Epidermal melanocyte (primary cell): ENCODE measurements around the gene MARCO.
"Not testable (repeated sequence)": the region's sequence is repeated elsewhere in the genome, so short reads cannot be mapped to it uniquely, and the experiment has no call there.

Source experiments
- DNase-seq: peaks from one replicate; pipeline ENCODE4 v3.0.0; 2011; ENCODE audit warnings: low spot score; ENCODE audit not compliant: insufficient read length

Gene MARCO

GRCh38 chr2:118929059-118929458 is 12.9 kb upstream of the MARCO start:
- no peak for DNase-seq

DNA sequence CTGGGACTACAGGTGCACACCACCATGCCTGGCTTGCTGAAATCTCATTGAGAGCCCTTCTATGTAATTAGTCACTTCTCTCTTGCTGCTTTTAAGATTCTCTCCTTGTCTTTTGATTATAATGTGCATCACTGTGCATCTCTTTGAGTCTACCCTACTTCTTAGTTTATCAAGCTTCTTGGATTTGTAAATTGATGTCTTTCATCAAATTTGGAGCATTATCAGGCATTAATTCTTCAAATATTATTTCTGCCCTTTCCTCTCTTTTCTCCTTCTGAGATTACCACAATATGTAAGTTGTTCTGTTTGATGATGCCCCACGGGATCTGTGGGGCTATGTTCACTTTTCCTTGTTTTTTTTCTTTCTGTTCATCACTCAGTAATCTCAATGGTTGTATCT is 9.0 kb upstream of the MARCO start:
- DNase-seq = no peak

GRCh38 chr2:118936306-118936705 is 5.7 kb upstream of the MARCO start:
- DNase-seq = no peak

- no peak for DNase-seq
These were observed 5.1 kb upstream of the MARCO start for GRCh38 chr2:118936936-118937335.

- no peak for DNase-seq
These were observed 4.2 kb upstream of the MARCO start for GRCh38 chr2:118937817-118938216.

- no peak for DNase-seq
These were observed 2.0 kb upstream of the MARCO start for GRCh38 chr2:118939994-118940393.

GRCh38 chr2:118940486-118941120 is 1.4 kb upstream of the MARCO start:
- no peak for DNase-seq

GRCh38 chr2:118943286-118943685 is 1.3 kb downstream of the MARCO start:
- DNase-seq = no peak

- no peak for DNase-seq
These were observed 3.9 kb downstream of the MARCO start for GRCh38 chr2:118945881-118946280.

DNA sequence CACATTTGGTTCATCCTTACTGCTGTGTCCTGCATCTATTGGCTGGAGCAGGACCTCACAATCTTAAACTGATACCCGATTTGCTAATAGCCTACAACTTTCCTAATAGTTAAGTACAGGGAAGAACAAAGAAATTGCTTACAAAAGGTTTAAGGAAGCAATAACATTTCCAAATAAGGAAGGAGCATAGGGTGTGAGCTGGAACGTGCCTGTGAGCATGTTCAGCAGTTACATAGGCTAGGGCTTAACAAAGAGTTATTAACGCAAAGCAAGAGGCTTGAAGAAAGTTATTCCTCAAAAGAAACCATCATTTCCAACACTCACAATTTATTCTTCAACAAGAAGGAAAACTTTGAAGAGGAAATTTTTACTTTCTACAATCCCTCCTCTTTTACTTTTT is 6.3 kb downstream of the MARCO start:
- DNase-seq = not testable (repeated sequence)

- DNase-seq = no peak
These were observed 12.5 kb downstream of the MARCO start for GRCh38 chr2:118954297-118955060.

DNA sequence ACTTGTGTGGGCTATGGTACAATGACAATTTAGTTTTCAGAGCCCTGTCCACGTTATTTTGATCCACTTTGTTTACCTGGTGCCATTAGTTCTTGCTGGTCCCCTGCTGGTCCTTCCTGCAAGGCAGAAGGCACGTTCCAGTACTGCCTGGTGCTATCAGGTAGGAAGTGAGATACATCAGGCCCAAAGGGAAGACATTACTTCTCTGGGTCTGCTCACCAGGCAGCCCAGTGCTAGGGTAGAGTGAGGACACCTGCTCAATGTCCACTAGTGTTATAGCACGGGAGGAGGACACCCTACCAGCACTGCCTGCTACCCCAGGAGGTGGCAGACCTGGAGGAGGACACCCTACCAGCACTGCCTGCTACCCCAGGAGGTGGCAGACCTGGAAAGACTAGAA is 23.7 kb downstream of the MARCO start:
- DNase-seq = no peak

GRCh38 chr2:118967124-118967880 is 25.3 kb downstream of the MARCO start:
- no peak for DNase-seq

- DNase-seq = no peak
These were observed 26.0 kb downstream of the MARCO start for GRCh38 chr2:118968042-118968441.

- DNase-seq = no peak
These were observed 27.2 kb downstream of the MARCO start for GRCh38 chr2:118968961-118969733.

- DNase-seq = no peak
These were observed 27.9 kb downstream of the MARCO start for GRCh38 chr2:118969734-118970395.

DNA sequence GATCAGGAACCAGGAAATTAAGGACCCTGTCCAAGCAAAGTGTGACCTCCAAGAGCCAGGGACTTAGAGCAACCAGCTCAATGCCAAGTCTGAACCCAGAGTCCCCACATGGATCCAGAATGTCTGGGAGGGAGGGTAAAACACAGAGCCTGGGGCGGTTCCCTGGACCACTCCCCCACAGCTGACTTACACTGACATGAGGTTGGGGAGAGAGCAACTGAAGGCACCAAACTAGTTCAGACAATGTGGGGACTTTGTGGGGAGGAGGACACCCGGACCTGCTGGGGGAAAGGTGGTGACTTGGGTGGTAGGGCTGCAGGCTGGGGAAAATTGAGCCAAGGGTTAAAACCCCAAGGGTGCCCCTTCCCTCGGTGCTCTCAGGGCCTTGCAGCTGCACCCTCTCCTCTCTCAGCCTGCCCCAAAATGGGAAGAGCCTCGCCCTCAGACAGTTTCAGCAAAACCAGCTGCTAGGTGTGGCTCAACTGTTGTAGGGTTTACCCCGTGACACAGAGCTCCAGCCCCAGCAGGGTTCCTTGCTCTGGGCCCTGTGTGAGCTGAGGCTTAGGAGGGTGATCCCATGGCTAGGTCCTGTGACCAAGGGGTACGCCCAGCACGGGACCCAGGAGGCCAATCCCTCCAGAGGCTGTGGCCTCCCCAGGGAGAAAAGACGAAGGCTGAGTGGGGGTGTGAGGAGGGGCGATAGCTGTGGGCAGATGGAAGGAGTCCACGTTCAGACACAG is 28.6 kb downstream of the MARCO start:
- no peak for DNase-seq

DNA sequence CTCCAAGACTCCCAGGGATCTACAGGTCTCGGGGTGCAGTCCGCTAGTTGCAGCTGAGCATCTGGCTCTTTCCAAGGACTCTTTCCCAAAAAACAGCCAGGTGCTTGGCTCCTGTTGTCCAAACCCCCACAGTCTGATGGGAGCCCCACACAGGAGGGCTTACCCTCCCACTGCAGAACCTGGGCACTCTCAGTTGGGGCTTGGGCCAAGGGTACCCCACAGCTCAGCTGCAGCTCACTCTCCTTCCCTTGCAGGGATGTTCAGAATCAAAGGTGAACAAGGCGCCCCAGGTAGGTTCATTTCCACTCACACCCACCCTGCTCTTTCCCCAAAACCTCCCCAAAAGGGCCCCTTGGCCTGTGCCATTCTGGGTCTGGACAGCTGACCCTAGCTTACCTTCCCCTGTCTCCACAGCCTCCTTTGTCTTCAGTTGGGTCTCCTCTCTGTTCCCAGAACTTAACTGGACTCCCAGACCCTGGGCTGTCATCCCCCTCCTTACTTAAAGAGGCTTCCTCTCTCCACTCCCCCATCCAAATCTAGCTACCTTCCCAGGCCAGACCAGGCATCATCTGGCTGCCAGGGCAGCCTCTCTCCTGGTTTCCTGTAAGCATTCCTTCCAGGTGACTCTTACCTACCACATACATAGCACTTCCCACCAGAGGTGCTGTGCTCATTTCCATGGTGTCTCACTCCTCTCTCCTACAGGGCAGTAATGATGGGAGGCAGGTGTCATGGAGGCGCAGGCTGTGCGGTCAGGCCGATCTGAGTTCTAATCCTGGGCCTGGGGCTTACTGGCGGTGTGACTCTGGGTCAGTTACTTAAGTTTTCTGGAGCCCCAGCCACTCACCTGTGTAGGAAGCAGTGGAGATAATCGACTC is 29.5 kb downstream of the MARCO start:
- DNase-seq = no peak

DNA sequence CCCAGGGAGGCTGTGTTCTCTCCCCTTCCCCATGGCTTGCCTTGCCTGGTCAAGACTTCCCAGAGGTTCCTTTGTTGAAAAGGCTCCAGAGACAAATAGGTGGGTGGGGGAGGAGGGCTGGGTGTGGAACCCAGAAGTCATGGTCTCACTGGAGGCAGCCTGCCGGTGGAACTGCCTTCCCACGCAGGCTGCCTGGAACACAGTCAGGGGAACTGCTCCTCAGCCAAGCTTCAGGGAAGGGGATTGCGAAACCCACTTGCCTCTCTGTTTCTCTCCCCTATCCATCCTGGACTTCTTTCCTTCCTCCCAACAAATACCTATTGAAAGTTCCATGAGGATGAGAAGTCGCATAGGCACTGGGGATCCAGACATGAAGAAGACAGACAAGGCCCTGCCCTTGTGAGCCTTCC is 31.6 kb downstream of the MARCO start:
- DNase-seq = no peak
